Neutrophil (primary cell): ENCODE measurements around the gene NAALADL2.

Experiments used
- H3K27ac ChIP-seq: fragments of 200-600 bp; sonication (generic); 2 replicates; pipeline ENCODE4 v1.5.1; 2016; ENCODE audit warnings: mild to moderate bottlenecking, moderate library complexity
- H3K27me3 ChIP-seq: fragments of 200-600 bp; sonication (generic); 2 replicates; pipeline ENCODE4 v1.6.0; 2016; ENCODE audit warnings: mild to moderate bottlenecking
- H3K36me3 ChIP-seq: fragments of 200-600 bp; sonication (generic); 2 replicates; pipeline ENCODE4 v1.5.1; 2017
- H3K4me1 ChIP-seq, 2 experiments: fragments of 200-600 bp in 1 of 2; sonication (generic) in 1 of 2; 1 replicate in 1 of 2; 2 replicates in 1 of 2; pipeline versions ENCODE4 v1.5.1 to v1.6.1; 2013 to 2016; ENCODE audit warnings: low read depth in 1 of 2, low read length in 1 of 2, mild to moderate bottlenecking in 1 of 2, moderate library complexity in 1 of 2; ENCODE audit not compliant: control insufficient read depth in 1 of 2, insufficient read depth in 1 of 2
- H3K4me3 ChIP-seq, 2 experiments: fragments of 200-600 bp in 1 of 2; sonication (generic) in 1 of 2; 1 replicate in 1 of 2; 2 replicates in 1 of 2; pipeline ENCODE4 v1.5.1; 2013 to 2016; ENCODE audit warnings: low read depth in 1 of 2, low read length in 1 of 2, mild to moderate bottlenecking in 1 of 2, moderate library complexity in 1 of 2
- H3K9me3 ChIP-seq: fragments of 200-600 bp; sonication (generic); 2 replicates; pipeline ENCODE4 v1.5.1; 2016
- CTCF ChIP-seq: fragments of 200-600 bp; sonication (generic); IDR thresholded peaks from 2 replicates; pipeline ENCODE4 v1.5.1; 2016; ENCODE audit warnings: antibody characterized with exemption

The NAALADL2 gene

GRCh38 chr3:175308097-175308496, 449.0 kb downstream of the NAALADL2 start:
- Histone ChIP-seq H3K27ac (no peak overlapping the region), H3K4me1 (no peaks in the 10 kb centered on the region), H3K27me3 (no peaks in the 10 kb centered on the region), H3K9me3 (no peaks in the 10 kb centered on the region), H3K36me3 (no peaks in the 10 kb centered on the region), H3K4me3 (no peak overlapping the region)
- no peak for TF ChIP-seq CTCF

GRCh38 chr3:175310046-175310445, 450.9 kb downstream of the NAALADL2 start:
- Histone ChIP-seq H3K27ac (no peak overlapping the region), H3K4me3 (no peak overlapping the region), H3K36me3 (no peaks in the 10 kb centered on the region), H3K27me3 (no peaks in the 10 kb centered on the region), H3K9me3 (no peaks in the 10 kb centered on the region), H3K4me1 (no peaks in the 10 kb centered on the region)
- no peak for TF ChIP-seq CTCF

- Histone ChIP-seq H3K4me1 (no peaks in the 10 kb centered on the region), H3K4me3 (no peak overlapping the region), H3K27me3 (no peaks in the 10 kb centered on the region), H3K27ac (no peak overlapping the region), H3K9me3 (no peaks in the 10 kb centered on the region), H3K36me3 (no peaks in the 10 kb centered on the region)
- TF ChIP-seq CTCF, result no peak
These were observed 452.3 kb downstream of the NAALADL2 start for GRCh38 chr3:175311404-175311803.

- H3K9me3 ChIP-seq, result no peaks in the 10 kb centered on the region
- no peaks in the 10 kb centered on the region for H3K36me3 ChIP-seq
- TF ChIP-seq CTCF, result no peak
- no peak overlapping the region for H3K27ac ChIP-seq
- no peaks in the 10 kb centered on the region for H3K27me3 ChIP-seq
- H3K4me1 ChIP-seq, result no peaks in the 10 kb centered on the region
- H3K4me3 ChIP-seq, result no peak overlapping the region
These were observed 452.8 kb downstream of the NAALADL2 start for GRCh38 chr3:175311946-175312345.

GRCh38 chr3:175312791-175313190, 453.7 kb downstream of the NAALADL2 start:
- TF ChIP-seq CTCF, result no peak
- Histone ChIP-seq H3K36me3 (no peaks in the 10 kb centered on the region), H3K27ac (no peak overlapping the region), H3K9me3 (no peaks in the 10 kb centered on the region), H3K27me3 (no peaks in the 10 kb centered on the region), H3K4me1 (no peaks in the 10 kb centered on the region), H3K4me3 (no peak overlapping the region)

GRCh38 chr3:175316799-175317198, 457.7 kb downstream of the NAALADL2 start:
- TF ChIP-seq CTCF, result no peak
- H3K4me1 ChIP-seq, result no peaks in the 10 kb centered on the region

More at GRCh38 chr3:175316799-175317198, 457.7 kb downstream of the NAALADL2 start:
- Histone ChIP-seq H3K27ac (no peak overlapping the region), H3K36me3 (no peaks in the 10 kb centered on the region), H3K4me3 (no peak overlapping the region), H3K9me3 (no peaks in the 10 kb centered on the region), H3K27me3 (no peaks in the 10 kb centered on the region)
